ENCODE results near the gene NRDE2.

DNA sequence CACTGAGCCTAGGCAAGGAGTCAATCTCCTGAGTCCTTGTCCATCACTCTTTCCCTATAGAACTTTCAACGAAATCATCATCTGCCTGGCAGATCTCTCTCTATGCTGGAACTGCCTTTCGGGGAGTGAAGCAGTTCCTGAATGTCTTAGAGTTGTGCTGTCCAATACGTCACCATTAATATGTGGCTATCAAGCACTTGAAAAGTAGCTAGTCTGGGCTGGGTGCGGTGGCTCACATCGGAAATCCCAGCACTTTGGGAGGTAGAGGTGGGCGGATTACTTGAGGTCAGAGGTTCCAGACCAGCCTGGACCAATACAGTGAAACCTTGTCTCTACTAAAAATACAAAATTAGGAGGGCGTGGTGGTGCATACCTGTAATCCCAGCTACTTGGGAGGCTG, 35.1 kb downstream of the NRDE2 start:
- TF ChIP-seq, protein P1, sequence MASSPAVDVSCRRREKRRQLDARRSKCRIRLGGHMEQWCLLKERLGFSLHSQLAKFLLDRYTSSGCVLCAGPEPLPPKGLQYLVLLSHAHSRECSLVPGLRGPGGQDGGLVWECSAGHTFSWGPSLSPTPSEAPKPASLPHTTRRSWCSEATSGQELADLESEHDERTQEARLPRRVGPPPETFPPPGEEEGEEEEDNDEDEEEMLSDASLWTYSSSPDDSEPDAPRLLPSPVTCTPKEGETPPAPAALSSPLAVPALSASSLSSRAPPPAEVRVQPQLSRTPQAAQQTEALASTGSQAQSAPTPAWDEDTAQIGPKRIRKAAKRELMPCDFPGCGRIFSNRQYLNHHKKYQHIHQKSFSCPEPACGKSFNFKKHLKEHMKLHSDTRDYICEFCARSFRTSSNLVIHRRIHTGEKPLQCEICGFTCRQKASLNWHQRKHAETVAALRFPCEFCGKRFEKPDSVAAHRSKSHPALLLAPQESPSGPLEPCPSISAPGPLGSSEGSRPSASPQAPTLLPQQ (tag by site-specific recombination; IDR thresholded peaks at IDR 0.05): no peak
- TF ChIP-seq, protein P2, sequence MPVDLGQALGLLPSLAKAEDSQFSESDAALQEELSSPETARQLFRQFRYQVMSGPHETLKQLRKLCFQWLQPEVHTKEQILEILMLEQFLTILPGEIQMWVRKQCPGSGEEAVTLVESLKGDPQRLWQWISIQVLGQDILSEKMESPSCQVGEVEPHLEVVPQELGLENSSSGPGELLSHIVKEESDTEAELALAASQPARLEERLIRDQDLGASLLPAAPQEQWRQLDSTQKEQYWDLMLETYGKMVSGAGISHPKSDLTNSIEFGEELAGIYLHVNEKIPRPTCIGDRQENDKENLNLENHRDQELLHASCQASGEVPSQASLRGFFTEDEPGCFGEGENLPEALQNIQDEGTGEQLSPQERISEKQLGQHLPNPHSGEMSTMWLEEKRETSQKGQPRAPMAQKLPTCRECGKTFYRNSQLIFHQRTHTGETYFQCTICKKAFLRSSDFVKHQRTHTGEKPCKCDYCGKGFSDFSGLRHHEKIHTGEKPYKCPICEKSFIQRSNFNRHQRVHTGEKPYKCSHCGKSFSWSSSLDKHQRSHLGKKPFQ (tag by site-specific recombination; IDR thresholded peaks at IDR 0.05): no peak
- TF ChIP-seq, protein P3, sequence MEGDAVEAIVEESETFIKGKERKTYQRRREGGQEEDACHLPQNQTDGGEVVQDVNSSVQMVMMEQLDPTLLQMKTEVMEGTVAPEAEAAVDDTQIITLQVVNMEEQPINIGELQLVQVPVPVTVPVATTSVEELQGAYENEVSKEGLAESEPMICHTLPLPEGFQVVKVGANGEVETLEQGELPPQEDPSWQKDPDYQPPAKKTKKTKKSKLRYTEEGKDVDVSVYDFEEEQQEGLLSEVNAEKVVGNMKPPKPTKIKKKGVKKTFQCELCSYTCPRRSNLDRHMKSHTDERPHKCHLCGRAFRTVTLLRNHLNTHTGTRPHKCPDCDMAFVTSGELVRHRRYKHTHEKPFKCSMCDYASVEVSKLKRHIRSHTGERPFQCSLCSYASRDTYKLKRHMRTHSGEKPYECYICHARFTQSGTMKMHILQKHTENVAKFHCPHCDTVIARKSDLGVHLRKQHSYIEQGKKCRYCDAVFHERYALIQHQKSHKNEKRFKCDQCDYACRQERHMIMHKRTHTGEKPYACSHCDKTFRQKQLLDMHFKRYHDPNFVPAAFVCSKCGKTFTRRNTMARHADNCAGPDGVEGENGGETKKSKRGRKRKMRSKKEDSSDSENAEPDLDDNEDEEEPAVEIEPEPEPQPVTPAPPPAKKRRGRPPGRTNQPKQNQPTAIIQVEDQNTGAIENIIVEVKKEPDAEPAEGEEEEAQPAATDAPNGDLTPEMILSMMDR (tag by site-specific recombination; IDR thresholded peaks at IDR 0.05): no peak
- TF ChIP-seq ZNF654 (tag by site-specific recombination; IDR thresholded peaks at IDR 0.05; ENCODE audit: low read depth): no peak
- TF ChIP-seq ZNF274 (IDR thresholded peaks at IDR 0.05; ENCODE audit: low read length): no peak
- TF ChIP-seq ZNF274 (tag by site-specific recombination; IDR thresholded peaks at IDR 0.05; ENCODE audit: borderline replicate concordance): no peak
- TF ChIP-seq, protein P4, sequence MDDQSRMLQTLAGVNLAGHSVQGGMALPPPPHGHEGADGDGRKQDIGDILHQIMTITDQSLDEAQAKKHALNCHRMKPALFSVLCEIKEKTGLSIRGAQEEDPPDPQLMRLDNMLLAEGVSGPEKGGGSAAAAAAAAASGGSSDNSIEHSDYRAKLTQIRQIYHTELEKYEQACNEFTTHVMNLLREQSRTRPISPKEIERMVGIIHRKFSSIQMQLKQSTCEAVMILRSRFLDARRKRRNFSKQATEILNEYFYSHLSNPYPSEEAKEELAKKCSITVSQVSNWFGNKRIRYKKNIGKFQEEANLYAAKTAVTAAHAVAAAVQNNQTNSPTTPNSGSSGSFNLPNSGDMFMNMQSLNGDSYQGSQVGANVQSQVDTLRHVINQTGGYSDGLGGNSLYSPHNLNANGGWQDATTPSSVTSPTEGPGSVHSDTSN (CRISPR knock-in tag; IDR thresholded peaks at IDR 0.05): no peak
- no peak for TF ChIP-seq PRDM1 (tag by site-specific recombination; IDR thresholded peaks at IDR 0.05)
- TF ChIP-seq SP2 (tag by site-specific recombination; IDR thresholded peaks at IDR 0.05): no peak
